Activated naive CD4-positive, alpha-beta T cell (primary cell): ENCODE results near the gene LY6G5C.
A peak's percentile ranks its signal among the peaks of the same experiment; 100 is the strongest.

Experiments
- DNase-seq, 4 experiments: peaks; one replicate each; lab custom pipeline; 2025; lab: John Stamatoyannopoulos, UW

LY6G5C gene

GRCh38 chr6:31662124-31662723 is 18.6 kb downstream of the LY6G5C start:
- DNase-seq, result no peak

GRCh38 chr6:31661262-31662123 is 19.4 kb downstream of the LY6G5C start:
- DNase-seq, result no peak

- peak; percentile 13 to 64 (median 25) for DNase-seq
Measured at GRCh38 chr6:31660381-31661261, 20.2 kb downstream of the LY6G5C start, which contains the start of gene C6orf47. Gene C6orf47 (minus strand): TSS chr6:31660778. CDS start chr6:31659947, 831 bp downstream.

GRCh38 chr6:31659649-31660380 is 21.1 kb downstream of the LY6G5C start:
- DNase-seq, result no peak

- no peak for DNase-seq
Measured at GRCh38 chr6:31658983-31659648, 21.8 kb downstream of the LY6G5C start.

GRCh38 chr6:31658158-31658688 is 22.6 kb downstream of the LY6G5C start:
- no peak for DNase-seq

- DNase-seq, result no peak
Measured at GRCh38 chr6:31657406-31658157, 23.3 kb downstream of the LY6G5C start.

- DNase-seq, result no peak
Measured at GRCh38 chr6:31655349-31656237, 25.3 kb downstream of the LY6G5C start, which contains the start of gene APOM. Gene APOM (plus strand): TSS chr6:31655894. CDS start chr6:31655967, 73 bp downstream.

- DNase-seq, result no peak
Measured at GRCh38 chr6:31654574-31655348, 26.1 kb downstream of the LY6G5C start.

- DNase-seq, result peak in 2 of 4 experiments; percentile 79 to 84
Measured at GRCh38 chr6:31652925-31653724, 27.7 kb downstream of the LY6G5C start.

- no peak for DNase-seq
Measured at GRCh38 chr6:31651602-31652191, 29.2 kb downstream of the LY6G5C start.

- DNase-seq, result no peak
Measured at GRCh38 chr6:31645325-31645724, 35.5 kb downstream of the LY6G5C start.

GRCh38 chr6:31643818-31644454 is 36.9 kb downstream of the LY6G5C start:
- DNase-seq, result no peak

- no peak for DNase-seq
Measured at GRCh38 chr6:31642798-31643570, 37.9 kb downstream of the LY6G5C start.

- DNase-seq, result no peak
Measured at GRCh38 chr6:31641370-31641769, 39.5 kb downstream of the LY6G5C start.

- no peak for DNase-seq
Measured at GRCh38 chr6:31640612-31641011, 40.3 kb downstream of the LY6G5C start.
